Subcutaneous abdominal adipose tissue (tissue), 5 donors: ENCODE data around the gene CARS2.

ENCODE experiments used
- H3K27ac ChIP-seq: one replicate; pipeline ENCODE4 v1.7.0; 2013; ENCODE audit warnings: low read depth, mild to moderate bottlenecking, inconsistent platforms, low read length, moderate library complexity
- H3K27me3 ChIP-seq, 5 donors: one replicate each; pipeline ENCODE4 v1.7.0; 2013; ENCODE audit warnings: low read length in 5 of 5, inconsistent platforms in 1 of 5; ENCODE audit not compliant: control insufficient read depth in 5 of 5, insufficient read depth in 4 of 5
- H3K36me3 ChIP-seq, 5 donors: one replicate each; pipeline ENCODE4 v1.7.0; 2013; ENCODE audit warnings: low read length in 5 of 5; ENCODE audit not compliant: control insufficient read depth in 5 of 5, insufficient read depth in 5 of 5
- H3K4me1 ChIP-seq, 5 donors: one replicate each; pipeline ENCODE4 v1.7.0; 2013; ENCODE audit warnings: low read length in 5 of 5, mild to moderate bottlenecking in 3 of 5, moderate library complexity in 1 of 5; ENCODE audit not compliant: control insufficient read depth in 5 of 5, insufficient read depth in 5 of 5
- H3K4me3 ChIP-seq, 5 donors: one replicate each; pipeline ENCODE4 v1.7.0; 2013; ENCODE audit warnings: low read length in 5 of 5, low read depth in 1 of 5
- H3K9ac ChIP-seq, 5 donors: one replicate each; pipeline ENCODE4 v1.7.0; 2013; ENCODE audit warnings: low read length in 5 of 5, mild to moderate bottlenecking in 4 of 5, moderate library complexity in 3 of 5
- H3K9me3 ChIP-seq, 5 donors: one replicate each; pipeline ENCODE4 v1.7.0; 2013; ENCODE audit warnings: low read length in 5 of 5; ENCODE audit not compliant: control insufficient read depth in 5 of 5
- donor health status: healthy.
- donor health status: healthy.
- donor health status: healthy.
- donor health status: healthy.
- donor health status: healthy.

CARS2 gene

DNA sequence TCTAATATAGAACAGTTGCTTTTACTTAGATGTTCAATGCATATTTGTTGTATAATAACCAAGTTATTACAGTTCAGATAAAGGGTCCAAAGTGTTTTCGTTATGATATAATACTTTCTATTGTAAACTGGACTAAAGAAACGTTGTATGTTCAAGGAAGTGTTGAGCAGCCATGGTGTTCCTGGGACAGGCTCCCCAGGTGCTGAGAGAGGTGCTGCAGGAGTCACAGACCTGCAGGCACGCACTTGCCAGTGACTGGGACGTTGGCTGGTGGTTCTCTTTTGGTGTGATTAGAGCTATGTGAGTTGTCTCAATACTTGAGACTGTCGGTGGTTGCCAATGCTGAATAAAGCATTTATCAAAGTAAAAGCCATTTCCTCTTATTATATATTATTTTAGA, 17.1 kb upstream of the CARS2 start:
- Histone ChIP-seq H3K9me3 (no peaks in the 10 kb centered on the region), H3K27me3 (no peaks in the 10 kb centered on the region), H3K4me3 (no peak overlapping the region), H3K9ac (no peak overlapping the region), H3K4me1 (peaks cover 0 to 9% (median 4%) of the 10 kb centered on the region in 5 donors), H3K27ac (no peak overlapping the region), H3K36me3 (peaks cover 4 to 26% (median 14%) of the 10 kb centered on the region in 5 donors)

DNA sequence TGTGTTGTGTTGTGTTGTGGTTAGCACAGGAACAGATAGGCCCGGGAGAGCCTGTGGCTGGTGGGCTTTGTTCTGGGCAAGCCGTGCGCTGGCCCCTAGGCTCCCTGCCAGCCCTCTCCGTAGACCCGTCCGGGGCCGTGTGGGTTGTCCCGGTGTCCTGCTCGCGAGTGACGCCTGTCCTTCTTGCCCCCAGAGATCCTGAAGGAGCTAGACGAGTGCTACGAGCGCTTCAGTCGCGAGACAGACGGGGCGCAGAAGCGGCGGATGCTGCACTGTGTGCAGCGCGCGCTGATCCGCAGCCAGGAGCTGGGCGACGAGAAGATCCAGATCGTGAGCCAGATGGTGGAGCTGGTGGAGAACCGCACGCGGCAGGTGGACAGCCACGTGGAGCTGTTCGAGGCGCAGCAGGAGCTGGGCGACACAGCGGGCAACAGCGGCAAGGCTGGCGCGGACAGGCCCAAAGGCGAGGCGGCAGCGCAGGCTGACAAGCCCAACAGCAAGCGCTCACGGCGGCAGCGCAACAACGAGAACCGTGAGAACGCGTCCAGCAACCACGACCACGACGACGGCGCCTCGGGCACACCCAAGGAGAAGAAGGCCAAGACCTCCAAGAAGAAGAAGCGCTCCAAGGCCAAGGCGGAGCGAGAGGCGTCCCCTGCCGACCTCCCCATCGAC, 13.3 kb upstream of the CARS2 start:
- H3K27me3 ChIP-seq = no peaks in the 10 kb centered on the region
- no peak overlapping the region for H3K4me3 ChIP-seq
- peaks cover 4 to 26% (median 14%) of the 10 kb centered on the region in 5 donors for H3K36me3 ChIP-seq
- peaks cover 2 to 29% (median 22%) of the 10 kb centered on the region in 5 donors for H3K4me1 ChIP-seq
- H3K27ac ChIP-seq = no peak overlapping the region
- H3K9ac ChIP-seq = no peak overlapping the region
- no peaks in the 10 kb centered on the region for H3K9me3 ChIP-seq

DNA sequence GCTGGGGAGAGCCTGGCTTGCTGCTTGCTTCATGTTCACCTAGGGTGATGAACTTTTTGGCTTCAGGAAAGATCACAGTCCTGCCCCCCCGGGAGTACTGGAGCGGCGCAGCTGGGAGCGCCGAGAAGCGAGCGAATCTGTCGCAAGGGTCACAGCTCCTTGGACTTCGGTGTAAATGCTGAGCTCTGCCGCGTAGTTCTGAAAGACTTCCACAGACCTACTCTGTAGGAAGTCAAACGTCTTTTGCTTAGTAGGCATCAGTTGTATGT, 10.3 kb upstream of the CARS2 start:
- H3K27ac ChIP-seq = peak overlapping the region; percentile 98
- no peaks in the 10 kb centered on the region for H3K9me3 ChIP-seq
- peaks cover 2 to 41% (median 31%) of the 10 kb centered on the region in 5 donors for H3K4me1 ChIP-seq
- H3K9ac ChIP-seq = peak overlapping the region; percentile 84 to 96 (median 90)
- no peaks in the 10 kb centered on the region for H3K27me3 ChIP-seq
- H3K4me3 ChIP-seq = peak overlapping the region; percentile 75 to 94 (median 87)
- peaks cover 4 to 19% (median 14%) of the 10 kb centered on the region in 5 donors for H3K36me3 ChIP-seq

DNA sequence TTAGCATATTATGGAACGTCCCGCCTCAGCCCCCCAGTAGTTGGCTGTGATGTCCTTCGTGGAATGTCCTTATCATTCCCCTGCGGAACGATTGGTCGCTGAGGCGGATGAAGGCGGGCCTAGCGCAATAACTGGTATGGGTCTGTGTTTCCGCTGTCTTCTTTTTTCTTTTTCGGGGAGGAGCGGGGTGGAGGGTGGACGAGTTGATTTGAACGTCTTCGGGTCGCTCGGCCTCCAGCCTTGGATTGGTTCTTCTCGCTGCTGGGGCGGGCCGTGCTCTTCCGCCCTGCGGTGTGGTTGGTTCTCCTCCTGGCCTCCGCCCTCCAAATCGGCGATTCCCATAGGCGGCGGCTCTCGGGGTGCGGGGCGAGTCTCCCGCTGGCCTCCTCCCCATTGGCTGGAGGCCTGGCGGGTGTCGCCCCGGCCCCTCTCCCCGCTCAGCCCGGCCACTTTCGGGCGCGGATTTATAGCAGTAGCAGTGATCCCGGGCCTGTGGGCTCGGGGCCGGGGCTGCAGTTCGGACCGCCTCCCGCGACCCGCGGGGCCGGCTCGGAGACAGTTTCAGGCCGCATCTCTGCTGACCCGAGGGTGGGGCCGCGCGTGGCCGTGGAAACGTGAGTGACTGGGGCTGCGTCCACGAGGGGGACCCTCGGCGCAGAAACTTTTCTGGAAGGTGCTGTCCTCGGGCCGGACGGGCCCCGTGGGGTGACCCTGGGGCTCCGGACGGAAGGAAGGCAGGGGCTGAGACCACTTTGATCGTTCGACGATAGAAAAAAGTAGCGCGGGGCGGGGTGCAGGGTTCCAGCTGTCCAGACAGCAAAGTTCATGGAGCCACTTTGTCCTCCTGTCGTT, 9.7 kb upstream of the CARS2 start:
- Histone ChIP-seq H3K4me3 (peak overlapping the region; percentile 87 to 94 (median 92)), H3K27me3 (no peaks in the 10 kb centered on the region), H3K9ac (peak overlapping the region; percentile 84 to 96 (median 90)), H3K27ac (peak overlapping the region; percentile 98), H3K4me1 (peaks cover 2 to 45% (median 31%) of the 10 kb centered on the region in 5 donors), H3K9me3 (no peaks in the 10 kb centered on the region), H3K36me3 (peaks cover 4 to 13% (median 9%) of the 10 kb centered on the region in 5 donors)

DNA sequence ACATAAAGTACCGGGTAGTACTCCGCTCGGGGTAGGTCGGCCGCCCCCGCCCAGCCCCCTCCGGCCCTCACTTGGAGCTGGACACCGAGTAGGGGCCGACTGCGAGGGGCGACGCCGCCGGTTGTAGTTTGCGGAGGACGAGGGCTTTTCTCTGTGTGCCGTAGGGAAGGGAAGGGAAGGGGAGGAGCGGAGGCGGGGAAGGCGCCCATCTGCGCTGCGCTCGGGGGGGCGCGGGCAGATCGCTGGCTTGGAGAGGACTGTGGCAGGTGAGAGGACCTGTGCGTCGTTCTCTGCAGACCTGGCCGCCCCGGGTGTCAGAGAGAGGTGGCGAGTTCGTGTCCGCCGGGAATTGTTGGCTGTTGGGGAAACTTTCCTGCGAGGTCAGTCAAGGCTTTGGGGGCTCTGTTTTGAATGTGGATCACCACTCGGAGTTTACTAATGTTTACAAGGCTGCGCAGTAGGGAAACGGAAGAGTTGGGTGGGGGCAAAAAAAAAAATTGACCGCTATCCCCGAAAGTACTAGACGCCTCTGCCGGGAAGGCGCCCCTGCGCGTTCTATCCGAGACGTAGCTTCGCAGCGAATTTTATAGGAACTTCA, 9.0 kb upstream of the CARS2 start:
- peaks cover 2 to 10% (median 8%) of the 10 kb centered on the region in 5 donors for H3K36me3 ChIP-seq
- H3K27ac ChIP-seq = peak overlapping the region; percentile 90
- no peaks in the 10 kb centered on the region for H3K9me3 ChIP-seq
- H3K9ac ChIP-seq = peak overlapping the region in 4 of 5 donors; percentile 70 to 96 (median 78)
- H3K27me3 ChIP-seq = no peaks in the 10 kb centered on the region
- peak overlapping the region; percentile 74 to 94 (median 88) for H3K4me3 ChIP-seq
- peaks cover 2 to 45% (median 31%) of the 10 kb centered on the region in 5 donors for H3K4me1 ChIP-seq

DNA sequence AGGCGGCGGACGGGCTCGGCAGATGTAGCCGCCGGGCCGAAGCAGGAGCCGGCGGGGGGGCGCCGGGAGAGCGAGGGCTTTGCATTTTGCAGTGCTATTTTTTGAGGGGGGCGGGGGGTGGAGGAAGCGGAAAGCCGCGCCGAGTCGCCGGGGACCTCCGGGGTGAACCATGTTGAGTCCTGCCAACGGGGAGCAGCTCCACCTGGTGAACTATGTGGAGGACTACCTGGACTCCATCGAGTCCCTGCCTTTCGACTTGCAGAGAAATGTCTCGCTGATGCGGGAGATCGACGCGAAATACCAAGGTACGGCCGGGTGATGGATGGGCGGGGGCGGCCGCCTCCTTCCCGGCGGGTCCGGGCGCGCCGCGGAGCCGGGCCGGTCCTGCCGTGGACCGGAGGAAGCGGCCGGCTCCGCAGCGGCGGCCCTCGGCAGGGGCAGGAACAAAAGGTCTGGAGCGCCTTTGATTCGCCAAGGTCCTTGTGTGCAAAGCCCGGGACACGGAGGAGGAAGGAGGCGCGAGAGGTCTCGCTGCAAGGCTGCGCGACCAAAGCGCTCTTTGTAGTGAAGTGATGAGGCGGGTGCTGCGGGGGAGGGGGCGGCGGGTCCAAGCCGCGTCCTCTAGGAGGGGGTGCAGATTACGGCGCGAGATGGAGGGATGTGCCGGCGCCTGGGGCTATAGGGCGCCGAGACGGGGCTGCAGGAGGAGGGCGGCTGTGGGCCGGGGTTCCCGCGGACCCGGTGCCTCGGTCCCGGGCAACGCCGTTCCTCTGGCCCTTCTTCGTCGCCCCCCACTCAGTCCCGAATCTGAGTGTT, 8.3 kb upstream of the CARS2 start:
- peak overlapping the region; percentile 90 for H3K27ac ChIP-seq

DNA sequence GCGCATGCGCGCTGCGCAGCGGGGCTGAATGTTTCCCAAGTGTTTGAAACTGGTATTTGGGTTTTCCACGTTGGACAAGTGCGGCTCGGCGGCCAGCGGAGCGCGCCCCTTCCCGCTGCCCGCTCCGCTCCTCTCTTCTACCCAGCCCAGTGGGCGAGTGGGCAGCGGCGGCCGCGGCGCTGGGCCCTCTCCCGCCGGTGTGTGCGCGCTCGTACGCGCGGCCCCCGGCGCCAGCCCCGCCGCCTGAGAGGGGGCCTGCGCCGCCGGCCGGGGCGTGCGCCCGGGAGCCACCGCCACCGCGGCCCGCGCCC, 7.7 kb upstream of the CARS2 start, which contains the start of gene ING1:
Gene ING1, plus strand, starts transcription at position 59 of the 311 bp plus-strand sequence. CDS start 450 bp downstream, outside the sequence.
- Histone ChIP-seq H3K9me3 (no peaks in the 10 kb centered on the region), H3K4me1 (peaks cover 2 to 41% (median 31%) of the 10 kb centered on the region in 5 donors), H3K27me3 (no peaks in the 10 kb centered on the region), H3K9ac (peak within 1 kb of the TSS in 4 of 5 donors; percentile 84 to 99 (median 88)), H3K4me3 (peak within 1 kb of the TSS; percentile 80 to 98 (median 92)), H3K36me3 (no peaks in the 10 kb centered on the region), H3K27ac (peak within 1 kb of the TSS; percentile 97)

More for the DNA sequence above, 8.3 kb upstream of the CARS2 start:
- H3K9ac ChIP-seq = peak overlapping the region in 4 of 5 donors; percentile 70 to 96 (median 78)
- peaks cover 2 to 45% (median 31%) of the 10 kb centered on the region in 5 donors for H3K4me1 ChIP-seq
- H3K4me3 ChIP-seq = peak overlapping the region; percentile 74 to 94 (median 88)
- H3K9me3 ChIP-seq = no peaks in the 10 kb centered on the region
- H3K27me3 ChIP-seq = no peaks in the 10 kb centered on the region
- H3K36me3 ChIP-seq = peaks cover 0 to 2% (median 1%) of the 10 kb centered on the region in 5 donors

DNA sequence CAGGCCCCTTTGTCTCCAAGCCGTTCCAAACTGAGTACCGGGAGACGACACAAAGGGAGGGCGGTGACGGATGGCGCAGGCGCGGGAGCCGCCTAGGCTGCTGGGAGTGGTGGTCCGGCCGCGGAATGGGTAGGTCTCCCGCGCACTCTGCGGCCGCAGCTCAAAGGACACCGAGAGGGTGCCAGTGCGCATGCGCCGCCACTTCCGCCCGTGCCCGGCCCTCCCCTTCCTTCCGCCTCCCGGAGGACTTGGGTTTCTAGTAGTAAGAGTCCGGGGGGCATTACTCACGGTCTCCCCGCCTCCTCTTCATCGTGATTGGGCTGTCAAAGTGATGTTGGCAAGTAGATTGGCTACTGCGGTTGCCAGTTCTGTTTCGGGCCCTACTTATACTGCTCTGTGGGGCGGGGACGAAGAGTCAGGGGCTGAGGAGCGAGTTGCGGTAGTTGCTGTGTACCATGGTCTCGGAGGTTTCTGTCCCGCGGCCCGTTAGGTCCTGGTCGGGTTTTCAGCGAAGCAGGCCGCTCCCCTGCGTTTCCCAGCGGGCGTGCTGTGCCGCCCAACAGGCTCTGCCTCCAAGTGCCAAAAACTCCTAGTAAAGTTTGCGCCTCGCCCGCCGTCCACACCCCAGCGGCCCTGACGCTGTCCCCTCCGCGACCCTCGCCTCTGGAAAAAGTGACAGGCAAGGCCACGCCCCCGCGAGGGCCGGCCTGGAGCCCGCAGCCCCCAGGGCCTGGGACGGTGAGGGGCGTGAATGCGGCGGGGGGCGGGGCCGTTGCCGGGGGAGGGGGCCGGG, 7.1 kb upstream of the CARS2 start:
- Histone ChIP-seq H3K4me1 (peaks cover 2 to 37% (median 27%) of the 10 kb centered on the region in 5 donors), H3K27me3 (no peaks in the 10 kb centered on the region), H3K9ac (peak overlapping the region in 4 of 5 donors; percentile 84 to 99 (median 88)), H3K4me3 (peak overlapping the region; percentile 80 to 98 (median 92)), H3K9me3 (no peaks in the 10 kb centered on the region), H3K36me3 (no peaks in the 10 kb centered on the region), H3K27ac (peak overlapping the region; percentile 97)
